AG04450 (cell line): ENCODE data around the gene TMPRSS11D. TPM values are rescaled to one million over a fixed set of nuclear protein-coding genes. Genes with fewer than 3 reads are reported as not detected.

Experiments used
- CTCF ChIA-PET: fragments of 300-600, 350-600 bp; formaldehyde crosslinking; extraction: SDS; loops from one replicate; lab custom pipeline; 2022; ENCODE audit warnings: antibody characterized with exemption, inconsistent platforms; lab: Charles Lee
- POLR2A ChIA-PET: fragments of 350-600 bp; formaldehyde crosslinking; extraction: SDS; loops from one replicate; lab custom pipeline; 2021; ENCODE audit warnings: antibody characterized with exemption, inconsistent platforms; lab: Yijun Ruan, JAX
- DNase-seq: peaks from one replicate; pipeline ENCODE4 v3.0.0-alpha.2; 2011; ENCODE audit warnings: low read depth, low spot score
- H3K27ac ChIP-seq: one replicate; pipeline ENCODE4 v1.5.1; 2012; ENCODE audit warnings: low read depth, low read length, control low read depth
- H3K27me3 ChIP-seq: one replicate; pipeline ENCODE4 v1.6.0; 2012; ENCODE audit warnings: low read length; ENCODE audit not compliant: control insufficient read depth, insufficient read depth
- H3K4me3 ChIP-seq: 2 replicates; pipeline ENCODE4 v1.5.1; 2011; ENCODE audit warnings: mild to moderate bottlenecking, low read depth, low read length, control low read depth
- H3K9me3 ChIP-seq: 2 replicates; pipeline ENCODE4 v1.5.1; 2012; ENCODE audit warnings: low read length; ENCODE audit not compliant: control insufficient read depth, insufficient read depth
- CTCF ChIP-seq: IDR thresholded peaks from 2 replicates; pipeline ENCODE4 v1.5.1; 2011; ENCODE audit warnings: low read depth, low read length, control low read depth, inconsistent platforms
- polyA plus RNA-seq: library from polyadenylated mRNA; depleted of rRNA; stranded (reverse); fragments of >200 nt; gene quantifications from 2 replicates; pipeline ENCODE4 v1.2.3, GENCODE V29; 2011

Gene TMPRSS11D
- polyA plus RNA-seq, 1 experiment, result not detected

GRCh38 chr4:67853336-67853735, 30.5 kb downstream of the TMPRSS11D start:
- TF ChIP-seq CTCF, result no peak
- H3K9me3 ChIP-seq, result no peaks in the 10 kb centered on the region
- ChIA-PET CTCF (interaction anchor here (1.6 to 2.1 kb wide), 2 partner anchors 107 to 323 kb away, joined by 5 read pairs; no protein-coding TSS in a partner anchor), POLR2A (no interaction called here)
- no peaks in the 10 kb centered on the region for H3K27me3 ChIP-seq
- no peak overlapping the region for H3K4me3 ChIP-seq
- H3K27ac ChIP-seq, result no peak overlapping the region
- DNase-seq, result no peak

DNA sequence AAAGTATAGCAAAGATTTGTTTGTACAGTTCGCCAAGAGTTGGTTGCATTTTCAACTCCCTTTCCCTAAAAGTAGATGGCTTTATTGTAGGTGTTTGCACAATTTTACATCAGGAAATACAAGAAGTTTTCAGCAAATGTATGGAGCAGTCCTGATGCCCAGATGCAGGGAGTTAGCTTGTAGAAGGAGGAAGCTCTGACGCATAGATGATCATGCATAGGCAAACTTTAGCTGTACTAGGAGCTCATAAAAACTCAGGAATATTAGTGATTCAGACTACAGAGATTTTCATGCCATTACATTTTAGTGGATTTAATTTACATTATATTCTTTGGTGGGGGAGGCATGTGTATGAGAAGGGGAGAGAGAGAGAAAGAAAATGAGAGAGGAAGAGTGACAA, 62.9 kb downstream of the TMPRSS11D start:
- POLR2A ChIA-PET, result no interaction called here
- CTCF ChIA-PET, result interaction anchor here (1.8 kb wide), 1 partner anchor 89 kb away, joined by 6 read pairs; no protein-coding TSS in a partner anchor
- no peak for DNase-seq
- H3K4me3 ChIP-seq, result no peak overlapping the region
- no peak for TF ChIP-seq CTCF
- H3K27ac ChIP-seq, result no peak overlapping the region
- no peaks in the 10 kb centered on the region for H3K27me3 ChIP-seq
- H3K9me3 ChIP-seq, result no peaks in the 10 kb centered on the region

- CTCF ChIA-PET, result interaction anchor here (0.6 kb wide), 1 partner anchor 22 kb away, joined by 3 read pairs; no protein-coding TSS in a partner anchor
- no peak overlapping the region for H3K27ac ChIP-seq
- no peak for DNase-seq
- no peak overlapping the region for H3K4me3 ChIP-seq
- POLR2A ChIA-PET, result no interaction called here
- TF ChIP-seq CTCF, result no peak
- no peaks in the 10 kb centered on the region for H3K27me3 ChIP-seq
- H3K9me3 ChIP-seq, result no peaks in the 10 kb centered on the region
These were observed 73.8 kb downstream of the TMPRSS11D start for GRCh38 chr4:67810011-67810410.

- Histone ChIP-seq H3K4me3 (no peak overlapping the region), H3K27ac (no peak overlapping the region), H3K27me3 (no peaks in the 10 kb centered on the region), H3K9me3 (no peaks in the 10 kb centered on the region)
- DNase-seq, result no peak
- TF ChIP-seq CTCF, result no peak
- POLR2A ChIA-PET, result no interaction called here
- CTCF ChIA-PET, result interaction anchor here (0.6 kb wide), 1 partner anchor 22 kb away, joined by 3 read pairs; no protein-coding TSS in a partner anchor
These were observed 74.3 kb downstream of the TMPRSS11D start for GRCh38 chr4:67809502-67809901.

DNA sequence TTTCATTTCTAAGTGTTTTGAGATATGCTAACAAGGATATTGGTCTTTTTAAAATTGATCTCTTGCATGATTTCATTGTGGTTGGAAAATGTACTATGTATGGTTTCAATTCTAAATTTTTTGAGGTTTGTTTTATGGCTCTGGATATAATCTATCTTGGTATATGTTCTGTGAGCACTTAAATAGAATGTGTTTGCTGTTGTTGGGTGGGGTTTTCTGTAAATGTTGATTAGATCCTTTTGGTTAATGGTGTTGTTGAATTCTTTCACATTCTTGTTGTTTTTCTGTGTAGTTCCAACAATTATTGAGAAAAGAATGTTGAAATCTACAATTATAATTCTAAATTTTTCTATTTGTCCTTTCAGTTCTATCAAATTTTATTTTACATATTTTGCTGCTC, 87.0 kb downstream of the TMPRSS11D start:
- DNase-seq, result no peak
- Histone ChIP-seq H3K4me3 (no peak overlapping the region), H3K27me3 (no peaks in the 10 kb centered on the region), H3K9me3 (no peaks in the 10 kb centered on the region), H3K27ac (no peak overlapping the region)
- TF ChIP-seq CTCF, result no peak
- POLR2A ChIA-PET, result no interaction called here
- CTCF ChIA-PET, result no interaction called here
